K562 (cell line): ENCODE measurements around the gene GNA14. TPM values are rescaled to one million over a fixed set of nuclear protein-coding genes. Genes with fewer than 3 reads are reported as not detected.

Source experiments
- ATAC-seq: fragments of 200-7000 bp; cut with Tn5 transposase; 3 replicates; pipeline ENCODE4 v1.9.1; 2020; ENCODE audit warnings: moderate library complexity
- BruUV-seq: library from RNA; stranded (reverse); fragments of 400-500 nt; replicated peaks from 2 replicates; lab custom pipeline; 2021; lab: Mats Ljungman, UMichigan
- CTCF ChIA-PET: fragments of 300-600 bp; formaldehyde crosslinking; extraction: SDS; loops from one replicate; lab custom pipeline; 2021; ENCODE audit warnings: low intra/inter-chr PET ratio; lab: Yijun Ruan, JAX
- POLR2A ChIA-PET: fragments of 300-600, 350-650 bp; sonication (Branson Sonifier 250); formaldehyde crosslinking; extraction: SDS; loops from one replicate; lab custom pipeline; 2021; ENCODE audit warnings: antibody characterized with exemption, inconsistent platforms; lab: Yijun Ruan, JAX
- DNase-seq, 4 experiments: peaks; one replicate each; pipeline versions ENCODE4 v3.0.0 to v3.0.0-alpha.2; 2011 to 2018; ENCODE audit warnings: low spot score in 3 of 4, mixed read lengths in 3 of 4; ENCODE audit errors: extremely low read depth in 1 of 4
- FAIRE-seq: peaks from 2 replicates; lab custom pipeline; 2011; peaks lifted over from hg19 to GRCh38; lab: Jason Lieb, UNC
- H2AFZ ChIP-seq: 2 replicates; pipeline ENCODE4 v1.6.0; 2011; ENCODE audit warnings: low read depth, low read length, control low read depth, inconsistent platforms
- H3K27ac ChIP-seq: fragments of 200-600 bp; 3 replicates; pipeline ENCODE4 v1.8.0; 2011; ENCODE audit warnings: low read depth, mild to moderate bottlenecking, control low read depth, inconsistent platforms, low read length, moderate library complexity, mixed read lengths; ENCODE audit errors: extremely low read depth
- H3K27me3 ChIP-seq, 2 experiments: fragments of 300-600 bp in 1 of 2; 2 replicates in 1 of 2; 3 replicates in 1 of 2; pipeline versions ENCODE4 v1.6.0 to v1.8.0; 2011; ENCODE audit warnings: inconsistent platforms in 2 of 2, low read length in 2 of 2, mild to moderate bottlenecking in 1 of 2, mixed read lengths in 1 of 2, moderate library complexity in 1 of 2; ENCODE audit not compliant: control insufficient read depth in 2 of 2, insufficient read depth in 2 of 2
- H3K36me3 ChIP-seq: fragments of 300-600 bp; 3 replicates; pipeline ENCODE4 v1.8.0; 2011; ENCODE audit warnings: mild to moderate bottlenecking, low read length, inconsistent platforms; ENCODE audit not compliant: control insufficient read depth, insufficient read depth
- H3K4me1 ChIP-seq, 2 experiments: fragments of 200-600 bp in 1 of 2; replicated peaks in 1 of 2; 2 replicates in 1 of 2; 3 replicates in 1 of 2; pipeline versions ENCODE4 v1.5.1 to v1.8.0; 2011; ENCODE audit warnings: inconsistent platforms in 2 of 2, low read length in 2 of 2, mild to moderate bottlenecking in 1 of 2, mixed read lengths in 1 of 2, moderate library complexity in 1 of 2; ENCODE audit not compliant: control insufficient read depth in 2 of 2, insufficient read depth in 2 of 2
- H3K4me2 ChIP-seq: 2 replicates; pipeline ENCODE4 v1.6.1; 2011; ENCODE audit warnings: low read length, control low read depth, inconsistent platforms, mixed read lengths; ENCODE audit not compliant: insufficient read depth
- H3K4me3 ChIP-seq: fragments of 200-600 bp; sonication (generic), shearing (Covaris generic); 2 replicates; pipeline ENCODE4 v1.5.1; 2016; ENCODE audit warnings: control low read depth, inconsistent platforms
- H3K79me2 ChIP-seq: fragments of 200-600 bp; 3 replicates; pipeline ENCODE4 v1.8.0; 2011; ENCODE audit warnings: low read length, inconsistent platforms; ENCODE audit not compliant: control insufficient read depth, insufficient read depth
- H3K9ac ChIP-seq, 2 experiments: 2 replicates each; pipeline versions ENCODE4 v1.6.0 to v1.6.1; 2011; ENCODE audit warnings: low read depth in 2 of 2, low read length in 2 of 2, control low read depth in 1 of 2, inconsistent platforms in 1 of 2, mild to moderate bottlenecking in 1 of 2, mixed read lengths in 1 of 2; ENCODE audit not compliant: insufficient read depth in 1 of 2
- H3K9me1 ChIP-seq: one replicate; pipeline ENCODE4 v1.6.0; 2011; ENCODE audit warnings: inconsistent platforms, mild to moderate bottlenecking, low read length, moderate library complexity; ENCODE audit not compliant: control insufficient read depth, insufficient read depth
- H3K9me3 ChIP-seq: replicated peaks from 2 replicates; pipeline ENCODE4 v1.5.1; 2011; ENCODE audit warnings: low read depth, low read length, inconsistent platforms; ENCODE audit not compliant: control insufficient read depth, insufficient read depth
- H4K20me1 ChIP-seq: replicated peaks from 2 replicates; pipeline ENCODE4 v1.6.1; 2011; ENCODE audit warnings: low read length, inconsistent platforms, mixed read lengths; ENCODE audit not compliant: control insufficient read depth, insufficient read depth
- CBX1 ChIP-seq: sonication (generic); IDR thresholded peaks from 2 replicates; pipeline ENCODE4 v1.6.1; 2016; ENCODE audit warnings: antibody characterized with exemption, low read depth, mild to moderate bottlenecking
- CSDE1 ChIP-seq, 2 experiments: fragments of 450-650 bp; IDR thresholded peaks; 2 replicates each; pipeline ENCODE4 v1.6.1; 2016; ENCODE audit warnings: mild to moderate bottlenecking in 1 of 2
- IFI16 ChIP-seq: fragments of 250-450 bp; sonication (Bioruptor Pico); IDR thresholded peaks from 2 replicates; pipeline ENCODE4 v2.1.2; 2022; ENCODE audit warnings: mild to moderate bottlenecking, inconsistent platforms
- JUNB ChIP-seq: fragments of 450-650 bp; formaldehyde crosslinking; conservative IDR thresholded peaks from 2 replicates; pipeline ENCODE4 v1.4.0; 2020; ENCODE audit warnings: mild to moderate bottlenecking
- MCM2 ChIP-seq: fragments of 450-650 bp; IDR thresholded peaks from 2 replicates; pipeline ENCODE4 v1.6.1; 2017; ENCODE audit warnings: low read depth, mild to moderate bottlenecking
- RBM25 ChIP-seq: fragments of 200-400 bp; formaldehyde crosslinking; IDR thresholded peaks from 2 replicates; pipeline ENCODE4 v1.6.1; 2018; ENCODE audit warnings: low read length, low read depth, moderate library complexity; ENCODE audit not compliant: severe bottlenecking
- SNRNP70 ChIP-seq: fragments of 200-400 bp; formaldehyde crosslinking; optimal IDR thresholded peaks from 2 replicates; pipeline ENCODE3; 2017; ENCODE audit warnings: low read depth, low read length
- SRSF3 ChIP-seq: fragments of 200-400 bp; formaldehyde crosslinking; IDR thresholded peaks from 2 replicates; pipeline ENCODE4 v1.6.1; 2016; ENCODE audit warnings: mild to moderate bottlenecking, low read length, moderate library complexity; ENCODE audit not compliant: insufficient read depth
- XRCC3 ChIP-seq: fragments of 450-650 bp; IDR thresholded peaks from 2 replicates; pipeline ENCODE4 v1.6.1; 2017; ENCODE audit warnings: mild to moderate bottlenecking, moderate library complexity
- ZBTB34 ChIP-seq: fragments of 250-450 bp; sonication (Bioruptor Pico); IDR thresholded peaks from 2 replicates; pipeline ENCODE4 v1.8.0; 2021; ENCODE audit warnings: mild to moderate bottlenecking, moderate library complexity
- ZBTB5 ChIP-seq: fragments of 450-650 bp; IDR thresholded peaks from 2 replicates; pipeline ENCODE4 v1.6.1; 2017; ENCODE audit warnings: antibody characterized with exemption
- ZNF764 ChIP-seq: fragments of 250-450 bp; sonication (Bioruptor Pico); IDR thresholded peaks from 2 replicates; pipeline ENCODE4 v1.4.0; 2020; ENCODE audit warnings: low read depth, mild to moderate bottlenecking, moderate library complexity
- WGBS: fragments of 100-300 bp; shearing (Covaris generic); methylation state at CpG from one replicate; pipeline ENCODE4 v1.1.6; 2016; ENCODE audit warnings: low coverage, mixed read lengths; ENCODE audit not compliant: insufficient coverage; ENCODE audit errors: missing lambda C conversion rate; 5-methylcytosine and 5-hydroxymethylcytosine counted together
- in situ Hi-C: fragments of 300-500 bp; cut with MboI; formaldehyde crosslinking; loops from 4 replicates; pipeline ENCODE4 v1.15.0; 2018; ENCODE audit warnings: inconsistent platforms, mixed read lengths
- intact Hi-C: fragments of 100-400 bp; cut with micrococcal nuclease; formaldehyde crosslinking; loops from 2 replicates; pipeline ENCODE4 v1.14.2; 2022
- polyA plus RNA-seq, 8 experiments: library from polyadenylated mRNA; depleted of rRNA in 4 of 8; stranded (reverse) in 5 of 8; unstranded in 3 of 8; fragments of >200 nt; fragmentation: Nextera tagmentation in 2 of 8; fragmentation: Illumina TruSeq in 1 of 8; extraction: Ambion mirVana in 2 of 8; extraction: Trizol in 1 of 8; gene quantifications; 2 replicates each; pipeline versions ENCODE4 v1.2.1 to v1.2.3, GENCODE V29; 2011 to 2014; ENCODE audit warnings: inconsistent platforms in 1 of 8, missing spikeins in 1 of 8
- total RNA-seq, 7 experiments: library from RNA; depleted of rRNA in 6 of 7; stranded (reverse); fragments of >200 nt in 6 of 7; fragmentation: Illumina TruSeq in 2 of 7; extraction: Trizol in 2 of 7; gene quantifications; 2 replicates each; pipeline versions ENCODE4 v1.2.1 to v1.2.3, GENCODE V29; 2011 to 2021; ENCODE audit warnings: low replicate concordance in 1 of 7
- TF ChIP-seq, protein P1 (sequence below): fragments of 450-650 bp; formaldehyde crosslinking; IDR thresholded peaks from 2 replicates; pipeline ENCODE4 v1.4.0; 2022; ENCODE audit warnings: missing genetic modification characterization

GNA14 gene
- total and polyA plus RNA-seq, 9 of the 15 experiments (the other 6 are each of a cell fraction or from before 2014, with no cell fraction given) = 0.03 to 0.11 (median 0.03) TPM; not detected in 6

DNA sequence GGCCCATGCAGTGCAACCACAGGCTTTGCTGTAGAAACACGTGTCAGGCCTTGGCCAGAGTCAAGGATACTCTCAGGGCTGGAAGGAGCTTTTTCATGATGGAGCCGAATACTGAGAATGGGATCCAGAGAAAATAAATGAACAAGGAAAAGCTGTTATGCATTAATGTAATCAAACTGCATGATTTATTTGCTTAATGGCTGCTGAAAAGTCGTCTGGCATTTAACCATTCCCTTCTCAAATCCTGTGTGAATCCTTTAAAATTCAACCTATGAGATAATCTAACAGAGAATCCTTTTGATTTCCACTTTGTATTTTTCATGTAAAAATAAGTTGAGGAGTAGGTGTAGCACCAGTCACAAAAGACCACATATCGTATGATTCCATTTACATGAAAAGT is 24.1 kb upstream of the GNA14 start:
- ChIA-PET POLR2A (no interaction called here), CTCF (no interaction called here)
- Histone ChIP-seq H3K36me3 (no peaks in the 10 kb centered on the region), H3K27me3 (no peaks in the 10 kb centered on the region; a peak in 2 of 5 replicates), H3K27ac (no peak overlapping the region), H3K9me3 (no peaks in the 10 kb centered on the region), H3K4me3 (no peak overlapping the region), H3K9ac (no peak overlapping the region), H3K79me2 (no peaks in the 10 kb centered on the region), H3K9me1 (no peaks in the 10 kb centered on the region), H3K4me2 (no peak overlapping the region), H4K20me1 (no peaks in the 10 kb centered on the region)
- in situ Hi-C loops = no loop called here
- 0% methylated on average over 4 of the region's 4 CpGs for WGBS
- DNase-seq = no peak
- ATAC-seq = no peak
- no peak for FAIRE-seq
- no TSS peak for BruUV-seq
- intact Hi-C loops = loop anchor here (10.0 kb wide), 1 partner anchor 453 kb away; no protein-coding TSS in a partner anchor
- TF ChIP-seq ZBTB5 (no peak), IFI16 (CRISPR knock-in tag) (no peak), ZNF764 (CRISPR knock-in tag) (no peak)
- TF ChIP-seq, all 486 proteins: peak for 0
- Histone ChIP-seq H3K4me1 (no peaks in the 10 kb centered on the region), H2AFZ (no peak overlapping the region)

DNA sequence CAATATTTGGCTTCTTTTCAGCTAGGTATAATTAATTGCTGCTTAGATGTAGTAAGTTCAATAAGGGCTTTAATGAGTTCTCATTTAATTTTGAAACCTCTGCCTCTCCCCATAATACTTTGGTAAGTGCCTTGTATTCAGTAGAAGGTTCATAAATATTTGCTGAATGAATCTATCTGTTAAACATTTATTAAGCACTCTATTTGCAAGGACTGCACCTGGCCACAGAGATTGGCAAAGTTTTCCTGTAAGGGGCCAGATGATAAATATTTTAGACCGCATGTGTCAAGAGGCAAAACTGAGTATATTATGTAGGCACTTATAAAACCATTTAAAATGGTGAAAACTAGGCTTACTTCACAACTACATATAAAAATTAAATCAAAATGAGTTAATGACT is 19.0 kb upstream of the GNA14 start:
- Histone ChIP-seq H3K79me2 (no peaks in the 10 kb centered on the region), H3K27me3 (no peaks in the 10 kb centered on the region; a peak in 2 of 5 replicates), H3K9me3 (no peaks in the 10 kb centered on the region), H3K9ac (no peak overlapping the region), H3K36me3 (no peaks in the 10 kb centered on the region), H3K27ac (no peak overlapping the region), H3K4me3 (no peak overlapping the region), H2AFZ (no peak overlapping the region), H4K20me1 (no peaks in the 10 kb centered on the region), H3K4me2 (no peak overlapping the region), H3K4me1 (no peaks in the 10 kb centered on the region), H3K9me1 (no peaks in the 10 kb centered on the region)
- no peak for DNase-seq
- POLR2A ChIA-PET = no interaction called here
- intact Hi-C loops = loop anchor here (10.0 kb wide), 1 partner anchor 368 kb away; the partner anchor contains the start of gene GNAQ
- in situ Hi-C loops = no loop called here
- CTCF ChIA-PET = no interaction called here
- no peak for FAIRE-seq
- BruUV-seq = no TSS peak
- ATAC-seq = no peak
- WGBS = 0% methylated on average over 1 of the region's 1 CpG
- no peak for TF ChIP-seq CBX1
- no peak for TF ChIP-seq ZBTB34 (CRISPR knock-in tag)
- no peak for TF ChIP-seq JUNB (CRISPR knock-in tag)
- TF ChIP-seq, protein P1, sequence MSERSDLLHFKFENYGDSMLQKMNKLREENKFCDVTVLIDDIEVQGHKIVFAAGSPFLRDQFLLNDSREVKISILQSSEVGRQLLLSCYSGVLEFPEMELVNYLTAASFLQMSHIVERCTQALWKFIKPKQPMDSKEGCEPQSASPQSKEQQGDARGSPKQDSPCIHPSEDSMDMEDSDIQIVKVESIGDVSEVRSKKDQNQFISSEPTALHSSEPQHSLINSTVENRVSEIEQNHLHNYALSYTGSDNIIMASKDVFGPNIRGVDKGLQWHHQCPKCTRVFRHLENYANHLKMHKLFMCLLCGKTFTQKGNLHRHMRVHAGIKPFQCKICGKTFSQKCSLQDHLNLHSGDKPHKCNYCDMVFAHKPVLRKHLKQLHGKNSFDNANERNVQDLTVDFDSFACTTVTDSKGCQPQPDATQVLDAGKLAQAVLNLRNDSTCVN = no peak
- no peak for TF ChIP-seq SRSF3
- no peak for TF ChIP-seq MCM2
- no peak for TF ChIP-seq RBM25
- TF ChIP-seq XRCC3 = no peak
- no peak for TF ChIP-seq CSDE1 (IDR thresholded peaks at IDR 0.05)
- no peak for TF ChIP-seq SNRNP70
